HFFc6 (cell line): Measurements from ENCODE around the gene PKNOX1. TPM values are rescaled to one million over a fixed set of nuclear protein-coding genes. Genes with fewer than 3 reads are reported as not detected.
"Not testable (repeated sequence)": the region's sequence is repeated elsewhere in the genome, so short reads cannot be mapped to it uniquely, and the experiment has no call there.

ENCODE experiments used
- DNase-seq: peaks from one replicate; pipeline ENCODE4 v3.0.0-alpha.2; 2018
- H3K27ac Mint-ChIP-seq: 2 replicates; pipeline ENCODE4 v1.8.0; 2020; ENCODE audit warnings: mild to moderate bottlenecking, mixed read lengths
- H3K27me3 Mint-ChIP-seq: 2 replicates; pipeline ENCODE4 v1.8.0; 2021; ENCODE audit warnings: mild to moderate bottlenecking, moderate library complexity, mixed read lengths; ENCODE audit not compliant: insufficient read depth
- H3K36me3 Mint-ChIP-seq: 2 replicates; pipeline ENCODE4 v1.8.0; 2021; ENCODE audit warnings: low read depth, mixed read lengths
- H3K4me1 Mint-ChIP-seq: 2 replicates; pipeline ENCODE4 v1.8.0; 2020; ENCODE audit warnings: low read depth, mixed read lengths
- H3K4me3 Mint-ChIP-seq: 2 replicates; pipeline ENCODE4 v1.8.0; 2020; ENCODE audit warnings: mild to moderate bottlenecking, moderate library complexity, mixed read lengths
- H3K9me3 Mint-ChIP-seq: 2 replicates; pipeline ENCODE4 v1.8.0; 2020; ENCODE audit warnings: mild to moderate bottlenecking, mixed read lengths
- CTCF ChIP-seq: fragments of 200-600 bp; sonication (generic); IDR thresholded peaks from 2 replicates; pipeline ENCODE4 v1.5.0; 2021; ENCODE audit warnings: antibody characterized with exemption, mild to moderate bottlenecking
- total RNA-seq, 6 experiments: library from RNA; stranded (reverse); fragmentation: NEBNext Ultra II Directional; extraction: Animal tissue kit (Norgen Biotek cat#: 25700); gene quantifications; 2 replicates in 1 of 6; 3 replicates in 5 of 6; pipeline ENCODE4 v1.2.3, GENCODE V29; 2021

The PKNOX1 gene
- total RNA-seq, 6 experiments from 2014 or later: 16.6 to 22.5 (median 19.2) TPM

DNA sequence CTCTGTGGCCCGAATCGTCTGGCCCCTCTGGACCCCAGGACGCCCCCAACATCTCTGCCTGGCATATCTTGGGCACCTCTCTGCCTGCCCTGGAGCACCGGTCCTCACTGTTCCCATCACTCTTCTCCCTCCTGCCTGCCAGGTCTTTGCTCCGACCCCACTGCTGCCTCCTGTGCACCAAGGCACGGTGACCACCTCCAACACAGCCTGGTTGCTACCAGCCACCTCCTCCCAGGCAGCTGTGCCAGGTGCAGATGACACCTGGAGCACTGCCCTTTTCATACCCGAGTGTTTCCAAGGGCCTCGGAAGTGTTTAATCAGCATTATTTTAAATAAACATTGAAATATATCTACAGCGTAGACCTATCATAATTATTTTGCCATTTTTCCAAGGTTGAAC lies 31.3 kb downstream of the PKNOX1 start:
- peaks cover 9% of the 10 kb centered on the region for H3K9me3 Mint-ChIP-seq
- H3K4me1 Mint-ChIP-seq: peaks cover 17% of the 10 kb centered on the region; the same call in 1 of the 2 replicates
- no peak for DNase-seq
- H3K4me3 Mint-ChIP-seq: no peak overlapping the region
- TF ChIP-seq CTCF: no peak
- peaks cover 23% of the 10 kb centered on the region for H3K36me3 Mint-ChIP-seq
- peaks cover 2% of the 10 kb centered on the region; the same call in 1 of the 2 replicates for H3K27me3 Mint-ChIP-seq
- no peak overlapping the region for H3K27ac Mint-ChIP-seq

GRCh38 chr21:43006051-43006873 lies 31.9 kb downstream of the PKNOX1 start:
- H3K4me3 Mint-ChIP-seq, H3K27ac Mint-ChIP-seq, DNase-seq, H3K9me3 Mint-ChIP-seq, H3K27me3 Mint-ChIP-seq: not testable (repeated sequence)
- Mint-ChIP-seq H3K4me1 (peaks cover 15% of the 10 kb centered on the region; the same call in 1 of the 2 replicates), H3K36me3 (peaks cover 20% of the 10 kb centered on the region; the same call in 1 of the 2 replicates)

- H3K4me1 Mint-ChIP-seq: peaks cover 12% of the 10 kb centered on the region; the same call in 1 of the 2 replicates
- H3K27ac Mint-ChIP-seq: no peak overlapping the region
- no peak overlapping the region for H3K4me3 Mint-ChIP-seq
- peaks cover 23% of the 10 kb centered on the region; the same call in 1 of the 2 replicates for H3K36me3 Mint-ChIP-seq
- no peak for TF ChIP-seq CTCF
- no peaks in the 10 kb centered on the region; the same call in 1 of the 2 replicates for H3K27me3 Mint-ChIP-seq
- no peaks in the 10 kb centered on the region for H3K9me3 Mint-ChIP-seq
- DNase-seq: no peak
Measured at GRCh38 chr21:43006874-43007208, 32.5 kb downstream of the PKNOX1 start.

DNA sequence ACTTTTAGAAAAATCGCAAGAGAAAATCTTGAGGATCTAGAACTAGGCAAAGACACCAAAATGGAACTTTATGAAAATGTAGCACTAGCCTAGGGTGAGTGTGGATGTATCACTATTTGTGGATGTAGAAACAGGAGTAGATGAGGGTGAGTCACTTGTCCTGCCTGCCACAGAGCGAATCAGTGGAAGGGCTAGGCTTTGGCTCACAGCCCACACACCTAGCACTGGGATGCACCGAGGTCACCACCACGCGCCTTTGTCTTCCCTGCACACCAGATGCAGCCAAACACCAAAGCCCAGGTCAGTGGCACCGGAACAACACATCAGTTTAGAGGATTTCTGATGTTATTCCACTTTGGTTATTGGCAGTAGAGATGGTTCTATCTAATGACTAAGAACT lies 38.2 kb downstream of the PKNOX1 start:
- no peak overlapping the region for H3K27ac Mint-ChIP-seq
- DNase-seq: no peak
- H3K9me3 Mint-ChIP-seq: no peaks in the 10 kb centered on the region
- H3K36me3 Mint-ChIP-seq: peaks cover 32% of the 10 kb centered on the region
- no peak overlapping the region for H3K4me3 Mint-ChIP-seq
- H3K4me1 Mint-ChIP-seq: 0 out of 2 replicates have a peak, but pooled peaks cover 4% of the 10 kb centered on the region
- H3K27me3 Mint-ChIP-seq: no peaks in the 10 kb centered on the region; the same call in 1 of the 2 replicates
- no peak for TF ChIP-seq CTCF

GRCh38 chr21:43015906-43016540 lies 41.7 kb downstream of the PKNOX1 start:
- Mint-ChIP-seq H3K27ac (no peak overlapping the region), H3K36me3 (peaks cover 18% of the 10 kb centered on the region), H3K4me1 (0 out of 2 replicates have a peak, but pooled peaks cover 4% of the 10 kb centered on the region), H3K9me3 (no peaks in the 10 kb centered on the region), H3K27me3 (no peaks in the 10 kb centered on the region; the same call in 1 of the 2 replicates), H3K4me3 (no peak overlapping the region)
- no peak for DNase-seq
- no peak for TF ChIP-seq CTCF

- no peaks in the 10 kb centered on the region for H3K9me3 Mint-ChIP-seq
- H3K4me3 Mint-ChIP-seq: no peak overlapping the region
- H3K36me3 Mint-ChIP-seq: peaks cover 23% of the 10 kb centered on the region
- 0 out of 2 replicates have a peak, but pooled peaks cover 4% of the 10 kb centered on the region for H3K4me1 Mint-ChIP-seq
- TF ChIP-seq CTCF: no peak
- no peak for DNase-seq
- H3K27ac Mint-ChIP-seq: no peak overlapping the region
- H3K27me3 Mint-ChIP-seq: no peaks in the 10 kb centered on the region
Measured at GRCh38 chr21:43016728-43017127, 42.4 kb downstream of the PKNOX1 start.
